A549 (cell line): Measurements from ENCODE around the gene EWSR1. TPM values are rescaled to one million over a fixed set of nuclear protein-coding genes. Genes with fewer than 3 reads are reported as not detected.
A peak's percentile ranks its signal among the peaks of the same experiment; 100 is the strongest.

Experiments used
- ATAC-seq, 2 experiments: fragments of 200-7000 bp in 1 of 2; fragments of >200 bp in 1 of 2; cut with Nextera tagmentation in 1 of 2; cut with Tn5 transposase in 1 of 2; 3 replicates each; pipeline versions ENCODE4 v1.8.0 to v1.9.1; 2018 to 2020; ENCODE audit warnings: mild to moderate bottlenecking in 1 of 2, moderate library complexity in 1 of 2
- CTCF ChIA-PET: fragments of 300-600 bp; sonication (Branson Sonifier 250); formaldehyde crosslinking; extraction: SDS; loops from one replicate; lab custom pipeline; 2021; ENCODE audit warnings: antibody characterized with exemption, inconsistent platforms; lab: Yijun Ruan, JAX
- POLR2A ChIA-PET: fragments of 350-600 bp; formaldehyde crosslinking; extraction: SDS; loops from one replicate; lab custom pipeline; 2021; ENCODE audit warnings: antibody characterized with exemption, inconsistent platforms; lab: Yijun Ruan, JAX
- DNase-seq, 2 experiments: peaks; one replicate each; pipeline versions ENCODE4 v3.0.0 to v3.0.0-alpha.2; 2011 to 2016; ENCODE audit warnings: low read depth in 1 of 2, low spot score in 1 of 2
- FAIRE-seq: peaks from 2 replicates; lab custom pipeline; 2011; peaks lifted over from hg19 to GRCh38; lab: Jason Lieb, UNC
- H3K27ac ChIP-seq, 2 experiments: fragments of >200 bp; sonication (Bioruptor Twin); formaldehyde crosslinking; 3 replicates each; pipeline ENCODE4 v1.5.1; 2016 to 2017
- H3K4me1 ChIP-seq: fragments of >200 bp; sonication (Bioruptor Twin); formaldehyde crosslinking; 3 replicates; pipeline ENCODE4 v1.6.1; 2016
- H3K4me2 ChIP-seq: fragments of >200 bp; sonication (Bioruptor Twin); formaldehyde crosslinking; 3 replicates; pipeline ENCODE4 v1.6.1; 2016
- H3K4me3 ChIP-seq: fragments of >200 bp; sonication (Bioruptor Twin); formaldehyde crosslinking; 3 replicates; pipeline ENCODE4 v1.5.1; 2016
- H3K9me3 ChIP-seq: fragments of >200 bp; sonication (Bioruptor Twin); formaldehyde crosslinking; 3 replicates; pipeline ENCODE4 v1.6.1; 2016
- CTCF ChIP-seq: fragments of >200 bp; sonication (Bioruptor Twin); formaldehyde crosslinking; IDR thresholded peaks from 3 replicates; pipeline ENCODE4 v1.5.1; 2016
- E2F6 ChIP-seq: IDR thresholded peaks from 2 replicates; pipeline ENCODE4 v1.6.1; 2012; ENCODE audit warnings: low read depth, borderline replicate concordance
- EHMT2 ChIP-seq: fragments of 200-600 bp; sonication (generic); IDR thresholded peaks from 2 replicates; pipeline ENCODE4 v1.6.1; 2016; ENCODE audit warnings: antibody characterized with exemption, low read depth, mild to moderate bottlenecking, moderate library complexity
- FOXS1 ChIP-seq: fragments of 250-450 bp; sonication (Bioruptor Pico); IDR thresholded peaks from 2 replicates; pipeline ENCODE4 v1.5.0; 2020; ENCODE audit warnings: mild to moderate bottlenecking, moderate library complexity
- GATA3 ChIP-seq: IDR thresholded peaks from 2 replicates; pipeline ENCODE4 v1.6.1; 2012; ENCODE audit warnings: borderline replicate concordance
- HES2 ChIP-seq: fragments of >200 bp; sonication (Bioruptor Twin); formaldehyde crosslinking; IDR thresholded peaks from 2 replicates; pipeline ENCODE4 v1.6.1; 2016
- HOXB5 ChIP-seq: fragments of 250-450 bp; sonication (Bioruptor Pico); IDR thresholded peaks from 2 replicates; pipeline ENCODE4 v1.5.0; 2020; ENCODE audit warnings: mild to moderate bottlenecking, moderate library complexity
- MAX ChIP-seq: IDR thresholded peaks from 2 replicates; pipeline ENCODE4 v1.6.1; 2012
- MAZ ChIP-seq: fragments of 150-350 bp; IDR thresholded peaks from 2 replicates; pipeline ENCODE4 v1.6.1; 2014; ENCODE audit warnings: antibody characterized with exemption, low read depth, low read length, borderline replicate concordance
- NFE2L2 ChIP-seq: fragments of 150-350 bp; conservative IDR thresholded peaks from 2 replicates; pipeline ENCODE4 v1.6.1; 2014; ENCODE audit warnings: low read length
- RCOR1 ChIP-seq: fragments of 150-350 bp; IDR thresholded peaks from 2 replicates; pipeline ENCODE4 v1.6.1; 2014; ENCODE audit warnings: antibody characterized with exemption, low read length, low read depth
- RNF2 ChIP-seq: fragments of 200-600 bp; sonication (generic); IDR thresholded peaks from 2 replicates; pipeline ENCODE4 v1.6.1; 2016; ENCODE audit warnings: low read depth, mild to moderate bottlenecking, antibody characterized with exemption, moderate library complexity, borderline replicate concordance
- SMC3 ChIP-seq: fragments of >200 bp; sonication (Bioruptor Twin); formaldehyde crosslinking; IDR thresholded peaks from 3 replicates; pipeline ENCODE4 v1.6.1; 2018; ENCODE audit warnings: inconsistent platforms
- SREBF2 ChIP-seq: fragments of 450-650 bp; IDR thresholded peaks from 2 replicates; pipeline ENCODE4 v1.6.1; 2014; ENCODE audit warnings: mild to moderate bottlenecking, moderate library complexity
- TP53 ChIP-seq: fragments of 250-450 bp; sonication (Bioruptor Pico); IDR thresholded peaks from 2 replicates; pipeline ENCODE4 v1.5.0; 2021; ENCODE audit warnings: mild to moderate bottlenecking, moderate library complexity
- WGBS: methylation state at CpG from one replicate; pipeline ENCODE4 v1.1.6; 2017; ENCODE audit errors: missing lambda C conversion rate; 5-methylcytosine and 5-hydroxymethylcytosine counted together
- polyA plus RNA-seq, 4 experiments: library from polyadenylated mRNA; depleted of rRNA in 3 of 4; stranded (reverse); fragments of >200 nt; fragmentation: RNase III in 1 of 4; extraction: RNeasy Plus Mini Kit Qiagen cat#74134 plus additional on column Dnase treatment in 1 of 4; gene quantifications; 2 replicates in 3 of 4; 3 replicates in 1 of 4; pipeline ENCODE4 v1.2.3, GENCODE V29; 2011 to 2017
- TF ChIP-seq, protein P1 (sequence below): fragments of 250-450 bp; sonication (Bioruptor Pico); IDR thresholded peaks from 2 replicates; pipeline ENCODE4 v1.5.0; 2021; ENCODE audit warnings: mild to moderate bottlenecking, moderate library complexity, borderline replicate concordance

EWSR1 gene
- polyA plus RNA-seq, 2 of the 4 experiments (the other 2 are of a cell fraction) = 146 to 281 TPM

- Histone ChIP-seq H3K9me3 (no peaks in the 10 kb centered on the region), H3K27ac (no peak overlapping the region), H3K4me2 (no peak overlapping the region), H3K4me3 (no peak overlapping the region), H3K4me1 (peaks cover 8% of the 10 kb centered on the region; the same call in 1 of the 3 replicates)
- ATAC-seq = no peak
- no peak for DNase-seq
- ChIA-PET POLR2A (no interaction called here), CTCF (interaction anchor here (1.4 to 3.7 kb wide), 2 partner anchors 13 to 41 kb away, joined by 3 to 13 read pairs; partner anchors contain the start of gene GAS2L1)
- FAIRE-seq = no peak
- 39% methylated on average over 2 of the region's 2 CpGs for WGBS
- TF ChIP-seq CTCF (no peak), RCOR1 (no peak), SMC3 (no peak), MAZ (no peak), HOXB5 (no peak), RNF2 (no peak), EHMT2 (no peak), FOXS1 (CRISPR knock-in tag) (no peak), HES2 (no peak), E2F6 (no peak)
- TF ChIP-seq, protein P1, sequence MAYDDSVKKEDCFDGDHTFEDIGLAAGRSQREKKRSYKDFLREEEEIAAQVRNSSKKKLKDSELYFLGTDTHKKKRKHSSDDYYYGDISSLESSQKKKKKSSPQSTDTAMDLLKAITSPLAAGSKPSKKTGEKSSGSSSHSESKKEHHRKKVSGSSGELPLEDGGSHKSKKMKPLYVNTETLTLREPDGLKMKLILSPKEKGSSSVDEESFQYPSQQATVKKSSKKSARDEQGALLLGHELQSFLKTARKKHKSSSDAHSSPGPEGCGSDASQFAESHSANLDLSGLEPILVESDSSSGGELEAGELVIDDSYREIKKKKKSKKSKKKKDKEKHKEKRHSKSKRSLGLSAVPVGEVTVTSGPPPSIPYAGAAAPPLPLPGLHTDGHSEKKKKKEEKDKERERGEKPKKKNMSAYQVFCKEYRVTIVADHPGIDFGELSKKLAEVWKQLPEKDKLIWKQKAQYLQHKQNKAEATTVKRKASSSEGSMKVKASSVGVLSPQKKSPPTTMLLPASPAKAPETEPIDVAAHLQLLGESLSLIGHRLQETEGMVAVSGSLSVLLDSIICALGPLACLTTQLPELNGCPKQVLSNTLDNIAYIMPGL = no peak
These were observed 51.0 kb downstream of the EWSR1 start for GRCh38 chr22:29319072-29319471.

DNA sequence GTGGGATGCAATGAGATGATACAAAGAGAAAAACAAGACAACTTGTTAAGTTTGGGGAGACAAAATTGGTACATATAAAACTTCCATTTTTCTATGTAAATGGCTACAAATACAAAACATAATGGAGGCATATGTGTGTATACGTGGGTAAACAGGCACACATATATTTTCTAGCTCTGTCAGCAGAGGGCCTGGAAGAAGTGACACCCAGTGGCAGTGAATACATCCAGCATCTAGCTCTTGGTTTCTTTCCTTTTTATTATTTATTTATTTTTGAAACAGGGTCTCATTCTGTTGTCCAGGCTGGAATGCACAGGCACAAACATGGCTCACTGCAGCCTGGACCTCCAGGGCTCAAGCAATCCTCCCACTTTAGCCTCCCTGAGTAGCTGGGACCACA is 52.5 kb downstream of the EWSR1 start:
- no peaks in the 10 kb centered on the region for H3K4me1 ChIP-seq
- POLR2A ChIA-PET = interaction anchor here (0.7 kb wide), 1 partner anchor 216 kb away, joined by 3 read pairs; no protein-coding TSS in a partner anchor
- no peaks in the 10 kb centered on the region for H3K9me3 ChIP-seq
- 44% methylated on average over 1 of the region's 1 CpG for whole genome bisulfite sequencing
- TF ChIP-seq CTCF = 0 out of 3 replicates have a peak, but pooled peaks have one; percentile 13
- TF ChIP-seq, protein P1 = no peak
- FAIRE-seq = no peak
- H3K4me2 ChIP-seq = no peak overlapping the region
- CTCF ChIA-PET = interaction anchor here (2.6 to 3.7 kb wide), 3 partner anchors 9 to 39 kb away, joined by 11 to 16 read pairs (median 13); partner anchors contain the start of gene GAS2L1
- H3K27ac ChIP-seq = no peak overlapping the region
- no peak for DNase-seq
- peak; percentile 71 to 86; a peak in 4 of 6 replicates for ATAC-seq
- no peak overlapping the region for H3K4me3 ChIP-seq

DNA sequence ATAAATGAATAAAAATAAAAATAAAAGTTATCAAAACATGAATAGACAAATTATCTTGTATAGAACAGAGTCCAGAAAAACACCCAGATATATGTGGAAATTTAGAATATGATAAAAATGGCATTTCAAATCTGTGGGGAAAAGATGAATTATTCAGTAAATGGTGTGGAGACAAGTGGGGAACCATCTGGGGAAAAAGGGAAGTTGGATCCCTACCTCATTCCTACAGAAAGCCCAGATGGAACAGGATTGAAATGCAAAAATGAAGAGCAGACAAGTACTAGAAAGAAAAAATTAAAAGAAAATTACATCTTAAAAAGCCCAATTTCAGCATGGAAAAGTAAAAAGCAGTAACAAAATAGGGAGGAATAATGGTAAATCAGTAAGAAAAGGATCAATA is 55.6 kb downstream of the EWSR1 start:
- CTCF ChIA-PET = interaction anchor here (2.0 kb wide), 1 partner anchor 10 kb away, joined by 7 read pairs; no protein-coding TSS in a partner anchor
- Histone ChIP-seq H3K27ac (no peak overlapping the region), H3K4me1 (no peaks in the 10 kb centered on the region), H3K4me3 (no peak overlapping the region)
- ATAC-seq (no peak), FAIRE-seq (no peak)
- no peak for TF ChIP-seq GATA3
- TF ChIP-seq NFE2L2 = no peak
- no peak for TF ChIP-seq SREBF2
- TF ChIP-seq RNF2 = no peak
- TF ChIP-seq TP53 (CRISPR knock-in tag) = no peak
- no peak for TF ChIP-seq MAX
- TF ChIP-seq, all 56 proteins: peak for 0
- Histone ChIP-seq H3K9me3 (no peaks in the 10 kb centered on the region), H3K4me2 (no peak overlapping the region)
- POLR2A ChIA-PET = no interaction called here
- DNase-seq = no peak
